Measurements from ENCODE around the gene C2CD2.

C2CD2 gene

DNA sequence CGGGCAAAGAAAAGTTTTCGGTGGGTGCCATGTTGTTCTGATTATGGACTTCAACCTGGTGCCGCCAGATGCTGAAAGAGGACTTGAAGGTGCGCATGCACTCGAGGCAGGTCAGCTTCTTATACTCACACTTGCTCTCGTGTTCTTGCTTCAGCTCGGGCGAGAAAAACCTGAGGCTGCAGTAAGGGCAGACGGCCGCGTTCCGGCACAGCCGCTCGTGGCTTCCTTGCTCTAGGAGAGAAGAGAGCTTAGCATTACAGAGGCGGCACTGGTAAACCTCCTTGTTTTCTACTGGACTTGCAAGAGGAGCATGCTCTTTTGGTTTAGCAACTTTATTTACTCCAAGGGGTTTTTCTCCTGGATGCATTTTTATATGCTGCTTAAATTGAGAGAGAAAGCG, 37.8 kb upstream of the C2CD2 start:
- TF ChIP-seq GABPA (IDR thresholded peaks at IDR 0.05; ENCODE audit: low read depth) = no peak
- no peak for TF ChIP-seq POLR2AphosphoS5 (IDR thresholded peaks at IDR 0.05; ENCODE audit: low read depth)
- TF ChIP-seq, protein P1, sequence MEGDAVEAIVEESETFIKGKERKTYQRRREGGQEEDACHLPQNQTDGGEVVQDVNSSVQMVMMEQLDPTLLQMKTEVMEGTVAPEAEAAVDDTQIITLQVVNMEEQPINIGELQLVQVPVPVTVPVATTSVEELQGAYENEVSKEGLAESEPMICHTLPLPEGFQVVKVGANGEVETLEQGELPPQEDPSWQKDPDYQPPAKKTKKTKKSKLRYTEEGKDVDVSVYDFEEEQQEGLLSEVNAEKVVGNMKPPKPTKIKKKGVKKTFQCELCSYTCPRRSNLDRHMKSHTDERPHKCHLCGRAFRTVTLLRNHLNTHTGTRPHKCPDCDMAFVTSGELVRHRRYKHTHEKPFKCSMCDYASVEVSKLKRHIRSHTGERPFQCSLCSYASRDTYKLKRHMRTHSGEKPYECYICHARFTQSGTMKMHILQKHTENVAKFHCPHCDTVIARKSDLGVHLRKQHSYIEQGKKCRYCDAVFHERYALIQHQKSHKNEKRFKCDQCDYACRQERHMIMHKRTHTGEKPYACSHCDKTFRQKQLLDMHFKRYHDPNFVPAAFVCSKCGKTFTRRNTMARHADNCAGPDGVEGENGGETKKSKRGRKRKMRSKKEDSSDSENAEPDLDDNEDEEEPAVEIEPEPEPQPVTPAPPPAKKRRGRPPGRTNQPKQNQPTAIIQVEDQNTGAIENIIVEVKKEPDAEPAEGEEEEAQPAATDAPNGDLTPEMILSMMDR (IDR thresholded peaks at IDR 0.05; ENCODE audit: insufficient read depth, low read length) = no peak
- TF ChIP-seq, protein P2, sequence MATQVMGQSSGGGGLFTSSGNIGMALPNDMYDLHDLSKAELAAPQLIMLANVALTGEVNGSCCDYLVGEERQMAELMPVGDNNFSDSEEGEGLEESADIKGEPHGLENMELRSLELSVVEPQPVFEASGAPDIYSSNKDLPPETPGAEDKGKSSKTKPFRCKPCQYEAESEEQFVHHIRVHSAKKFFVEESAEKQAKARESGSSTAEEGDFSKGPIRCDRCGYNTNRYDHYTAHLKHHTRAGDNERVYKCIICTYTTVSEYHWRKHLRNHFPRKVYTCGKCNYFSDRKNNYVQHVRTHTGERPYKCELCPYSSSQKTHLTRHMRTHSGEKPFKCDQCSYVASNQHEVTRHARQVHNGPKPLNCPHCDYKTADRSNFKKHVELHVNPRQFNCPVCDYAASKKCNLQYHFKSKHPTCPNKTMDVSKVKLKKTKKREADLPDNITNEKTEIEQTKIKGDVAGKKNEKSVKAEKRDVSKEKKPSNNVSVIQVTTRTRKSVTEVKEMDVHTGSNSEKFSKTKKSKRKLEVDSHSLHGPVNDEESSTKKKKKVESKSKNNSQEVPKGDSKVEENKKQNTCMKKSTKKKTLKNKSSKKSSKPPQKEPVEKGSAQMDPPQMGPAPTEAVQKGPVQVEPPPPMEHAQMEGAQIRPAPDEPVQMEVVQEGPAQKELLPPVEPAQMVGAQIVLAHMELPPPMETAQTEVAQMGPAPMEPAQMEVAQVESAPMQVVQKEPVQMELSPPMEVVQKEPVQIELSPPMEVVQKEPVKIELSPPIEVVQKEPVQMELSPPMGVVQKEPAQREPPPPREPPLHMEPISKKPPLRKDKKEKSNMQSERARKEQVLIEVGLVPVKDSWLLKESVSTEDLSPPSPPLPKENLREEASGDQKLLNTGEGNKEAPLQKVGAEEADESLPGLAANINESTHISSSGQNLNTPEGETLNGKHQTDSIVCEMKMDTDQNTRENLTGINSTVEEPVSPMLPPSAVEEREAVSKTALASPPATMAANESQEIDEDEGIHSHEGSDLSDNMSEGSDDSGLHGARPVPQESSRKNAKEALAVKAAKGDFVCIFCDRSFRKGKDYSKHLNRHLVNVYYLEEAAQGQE (IDR thresholded peaks at IDR 0.05; ENCODE audit: insufficient replicate concordance, low read depth) = no peak
- no peak for TF ChIP-seq SPI1 (IDR thresholded peaks at IDR 0.05; ENCODE audit: borderline replicate concordance, low read depth)
- H3K27ac ChIP-seq (replicated peaks) = no peak overlapping the region

DNA sequence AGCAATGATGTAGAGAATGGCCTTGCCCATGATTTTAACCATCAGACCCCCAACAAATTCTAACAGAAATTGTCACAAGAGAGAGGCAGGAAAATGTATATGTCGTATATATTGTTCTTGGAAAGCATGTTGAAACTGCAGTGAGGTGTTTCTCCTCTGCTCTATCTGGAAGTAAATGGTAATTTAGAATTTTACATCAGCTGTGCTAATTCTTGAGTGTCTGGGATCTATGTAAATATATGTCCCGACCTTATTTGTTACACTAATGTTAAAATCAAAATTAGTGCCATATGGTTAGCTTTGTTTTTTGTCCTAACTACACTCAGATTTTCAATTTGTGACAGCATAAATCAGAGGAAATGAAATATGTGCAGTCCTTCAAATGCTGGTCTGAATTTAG, 35.9 kb upstream of the C2CD2 start:
- DNase-seq (ENCODE audit: low read depth in 1 of 2, low spot score in 1 of 2) = no peak
- Histone ChIP-seq H3K27me3 (ENCODE audit: insufficient read depth, poor library complexity, severe bottlenecking) (no peaks in the 10 kb centered on the region), H3K27ac (replicated peaks) (no peak overlapping the region), H3K4me3 (replicated peaks; ENCODE audit: insufficient read depth, low read length) (no peak overlapping the region)
- TF ChIP-seq GABPA (IDR thresholded peaks at IDR 0.05; ENCODE audit: low read depth) = no peak
- TF ChIP-seq, protein P1 (IDR thresholded peaks at IDR 0.05; ENCODE audit: insufficient read depth, low read length) = no peak
- no peak for TF ChIP-seq SPI1 (IDR thresholded peaks at IDR 0.05; ENCODE audit: borderline replicate concordance, low read depth)
- no peak for TF ChIP-seq POLR2AphosphoS5 (IDR thresholded peaks at IDR 0.05; ENCODE audit: low read depth)
- TF ChIP-seq, protein P2 (IDR thresholded peaks at IDR 0.05; ENCODE audit: insufficient replicate concordance, low read depth) = no peak

More for the DNA sequence above, 37.8 kb upstream of the C2CD2 start:
- H3K4me3 ChIP-seq (replicated peaks; ENCODE audit: insufficient read depth, low read length) = no peak overlapping the region
- no peaks in the 10 kb centered on the region for H3K27me3 ChIP-seq (ENCODE audit: insufficient read depth, poor library complexity, severe bottlenecking)
- no peak for DNase-seq (ENCODE audit: low read depth in 1 of 2, low spot score in 1 of 2)

DNA sequence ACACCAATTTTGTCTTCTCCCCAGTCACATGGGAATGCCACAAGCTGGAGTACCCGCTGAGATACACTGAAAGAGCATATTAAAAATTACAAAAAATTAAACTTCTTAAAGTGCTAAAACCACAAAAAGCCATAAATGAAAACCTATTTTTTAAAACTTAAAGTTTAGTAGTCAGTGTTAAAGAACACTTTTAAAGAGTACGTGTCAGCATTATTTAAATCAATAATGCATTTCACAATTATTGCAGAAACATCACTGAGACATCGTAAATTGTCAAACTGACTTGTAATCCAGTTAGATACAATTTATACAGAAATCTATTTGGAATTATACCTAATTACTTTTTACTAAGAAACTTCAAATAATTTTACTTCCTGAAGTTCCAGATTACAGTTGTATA, 33.5 kb upstream of the C2CD2 start:
- Histone ChIP-seq H3K27me3 (ENCODE audit: insufficient read depth, poor library complexity, severe bottlenecking) (no peaks in the 10 kb centered on the region), H3K4me3 (replicated peaks; ENCODE audit: insufficient read depth, low read length) (no peak overlapping the region), H3K27ac (replicated peaks) (no peak overlapping the region)
- TF ChIP-seq SPI1 (IDR thresholded peaks at IDR 0.05; ENCODE audit: borderline replicate concordance, low read depth) (no peak), POLR2AphosphoS5 (IDR thresholded peaks at IDR 0.05; ENCODE audit: low read depth) (no peak), GABPA (IDR thresholded peaks at IDR 0.05; ENCODE audit: low read depth) (no peak)
- TF ChIP-seq, protein P2 (IDR thresholded peaks at IDR 0.05; ENCODE audit: insufficient replicate concordance, low read depth) = no peak
- TF ChIP-seq, protein P1 (IDR thresholded peaks at IDR 0.05; ENCODE audit: insufficient read depth, low read length) = no peak
- no peak for DNase-seq (ENCODE audit: low read depth in 1 of 2, low spot score in 1 of 2)
